Osteoblast (primary cell): ENCODE results near the gene MS4A1. TPM values are rescaled to one million over a fixed set of nuclear protein-coding genes. Genes with fewer than 3 reads are reported as not detected.
"Not testable (repeated sequence)": the region's sequence is repeated elsewhere in the genome, so short reads cannot be mapped to it uniquely, and the experiment has no call there.

Experiments
- DNase-seq: peaks from one replicate; pipeline ENCODE4 v3.0.0; 2011; ENCODE audit warnings: low spot score, mixed read lengths; ENCODE audit not compliant: insufficient read length; ENCODE audit errors: missing footprints
- H2AFZ ChIP-seq: 2 replicates; pipeline ENCODE4 v1.6.0; 2011; ENCODE audit warnings: mild to moderate bottlenecking, low read length
- H3K27ac ChIP-seq: 2 replicates; pipeline ENCODE4 v1.5.1; 2011; ENCODE audit warnings: mild to moderate bottlenecking, low read depth, low read length, moderate library complexity
- H3K27me3 ChIP-seq: 2 replicates; pipeline ENCODE4 v1.6.0; 2012; ENCODE audit warnings: mild to moderate bottlenecking, control low read depth, inconsistent platforms, low read length, moderate library complexity; ENCODE audit not compliant: insufficient read depth
- H3K36me3 ChIP-seq: 2 replicates; pipeline ENCODE4 v1.5.1; 2011; ENCODE audit warnings: mild to moderate bottlenecking, low read length, control low read depth, moderate library complexity; ENCODE audit not compliant: insufficient read depth
- H3K4me1 ChIP-seq: 2 replicates; pipeline ENCODE4 v1.5.1; 2011; ENCODE audit warnings: mild to moderate bottlenecking, low read length, control low read depth, moderate library complexity; ENCODE audit not compliant: insufficient read depth
- H3K4me2 ChIP-seq: 2 replicates; pipeline ENCODE4 v1.6.0; 2011; ENCODE audit warnings: mild to moderate bottlenecking, low read length; ENCODE audit not compliant: insufficient read depth
- H3K4me3 ChIP-seq: fragments of 200-600 bp; sonication (generic); 3 replicates; pipeline ENCODE4 v1.5.1; 2012; ENCODE audit warnings: mild to moderate bottlenecking, low read length, inconsistent platforms; ENCODE audit not compliant: insufficient read depth
- H3K79me2 ChIP-seq: 2 replicates; pipeline ENCODE4 v1.6.0; 2012; ENCODE audit warnings: mild to moderate bottlenecking, low read length, control low read depth, inconsistent platforms; ENCODE audit not compliant: insufficient read depth
- H3K9me3 ChIP-seq: 2 replicates; pipeline ENCODE4 v1.5.1; 2011; ENCODE audit warnings: low read depth, low read length, control low read depth
- H4K20me1 ChIP-seq: 2 replicates; pipeline ENCODE4 v1.6.0; 2012; ENCODE audit warnings: mild to moderate bottlenecking, low read length, control low read depth; ENCODE audit not compliant: insufficient read depth
- total RNA-seq: library from RNA; depleted of rRNA; stranded (reverse); fragments of >200 nt; gene quantifications from 2 replicates; pipeline ENCODE4 v1.2.3, GENCODE V29; 2012
- TF ChIP-seq, protein P1 (sequence below): IDR thresholded peaks from 2 replicates; pipeline ENCODE4 v1.5.1; 2011; ENCODE audit warnings: mild to moderate bottlenecking, low read depth, low read length, moderate library complexity; ENCODE audit errors: extremely low read depth

MS4A1 gene
- total RNA-seq, 1 donor: not detected

GRCh38 chr11:60447846-60448245 is 7.8 kb upstream of the MS4A1 start:
- Histone ChIP-seq H3K4me1 (no peaks in the 10 kb centered on the region), H3K27ac (no peak overlapping the region), H3K9me3 (no peaks in the 10 kb centered on the region), H3K36me3 (no peaks in the 10 kb centered on the region), H3K79me2 (no peaks in the 10 kb centered on the region), H2AFZ (no peak overlapping the region), H3K27me3 (no peaks in the 10 kb centered on the region), H3K4me3 (no peak overlapping the region), H4K20me1 (no peaks in the 10 kb centered on the region), H3K4me2 (no peak overlapping the region)
- TF ChIP-seq, protein P1, sequence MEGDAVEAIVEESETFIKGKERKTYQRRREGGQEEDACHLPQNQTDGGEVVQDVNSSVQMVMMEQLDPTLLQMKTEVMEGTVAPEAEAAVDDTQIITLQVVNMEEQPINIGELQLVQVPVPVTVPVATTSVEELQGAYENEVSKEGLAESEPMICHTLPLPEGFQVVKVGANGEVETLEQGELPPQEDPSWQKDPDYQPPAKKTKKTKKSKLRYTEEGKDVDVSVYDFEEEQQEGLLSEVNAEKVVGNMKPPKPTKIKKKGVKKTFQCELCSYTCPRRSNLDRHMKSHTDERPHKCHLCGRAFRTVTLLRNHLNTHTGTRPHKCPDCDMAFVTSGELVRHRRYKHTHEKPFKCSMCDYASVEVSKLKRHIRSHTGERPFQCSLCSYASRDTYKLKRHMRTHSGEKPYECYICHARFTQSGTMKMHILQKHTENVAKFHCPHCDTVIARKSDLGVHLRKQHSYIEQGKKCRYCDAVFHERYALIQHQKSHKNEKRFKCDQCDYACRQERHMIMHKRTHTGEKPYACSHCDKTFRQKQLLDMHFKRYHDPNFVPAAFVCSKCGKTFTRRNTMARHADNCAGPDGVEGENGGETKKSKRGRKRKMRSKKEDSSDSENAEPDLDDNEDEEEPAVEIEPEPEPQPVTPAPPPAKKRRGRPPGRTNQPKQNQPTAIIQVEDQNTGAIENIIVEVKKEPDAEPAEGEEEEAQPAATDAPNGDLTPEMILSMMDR: no peak
- DNase-seq: no peak

DNA sequence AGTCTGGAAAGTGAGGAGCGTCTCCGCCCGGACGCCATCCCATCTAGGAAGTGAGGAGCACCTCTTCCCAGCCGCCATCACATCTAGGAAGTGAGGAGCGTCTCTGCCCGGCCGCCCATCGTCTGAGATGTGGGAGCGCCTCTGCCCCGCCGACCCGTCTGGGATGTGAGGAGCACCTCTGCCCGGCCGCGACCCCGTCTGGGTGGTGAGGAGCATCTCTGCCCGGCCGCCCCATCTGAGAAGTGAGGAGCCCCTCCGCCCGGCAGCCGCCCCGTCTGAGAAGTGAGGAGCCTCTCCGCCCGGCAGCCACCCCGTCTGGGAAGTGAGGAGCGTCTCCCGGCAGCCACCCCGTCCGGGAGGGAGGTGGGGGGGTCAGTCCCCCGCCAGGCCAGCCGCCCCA is 4.5 kb upstream of the MS4A1 start:
- H3K27ac ChIP-seq, H4K20me1 ChIP-seq, H3K36me3 ChIP-seq, H3K27me3 ChIP-seq, H2AFZ ChIP-seq, H3K4me2 ChIP-seq, H3K4me3 ChIP-seq, H3K79me2 ChIP-seq, H3K9me3 ChIP-seq, H3K4me1 ChIP-seq, DNase-seq: not testable (repeated sequence)

DNA sequence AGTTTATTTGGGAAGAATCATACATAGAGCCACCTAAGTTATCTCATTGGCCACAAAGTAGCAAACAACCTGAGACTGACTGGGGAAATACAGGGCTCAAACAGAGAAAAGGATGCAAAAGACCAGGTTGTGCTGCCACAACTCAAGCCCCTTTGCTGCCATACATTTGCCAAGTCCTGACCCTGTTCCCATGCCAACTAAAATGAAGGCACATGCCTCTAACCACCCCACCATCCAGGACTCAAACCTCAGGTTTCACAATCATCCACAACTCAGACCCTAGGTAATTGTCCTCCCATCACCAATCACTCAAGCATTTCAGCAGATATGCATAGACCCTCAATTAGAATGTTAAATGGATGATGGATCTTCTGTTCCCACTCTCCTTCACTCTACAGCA is 1.4 kb upstream of the MS4A1 start:
- no peaks in the 10 kb centered on the region for H3K36me3 ChIP-seq
- TF ChIP-seq, protein P1: no peak
- no peaks in the 10 kb centered on the region for H3K9me3 ChIP-seq
- H3K4me3 ChIP-seq: no peak overlapping the region
- no peaks in the 10 kb centered on the region for H3K4me1 ChIP-seq
- H4K20me1 ChIP-seq: no peaks in the 10 kb centered on the region
- H3K79me2 ChIP-seq: no peaks in the 10 kb centered on the region
- no peak overlapping the region for H3K27ac ChIP-seq
- no peak overlapping the region for H3K4me2 ChIP-seq
- H3K27me3 ChIP-seq: no peaks in the 10 kb centered on the region
- H2AFZ ChIP-seq: no peak overlapping the region
- DNase-seq: peak; percentile 27

- H4K20me1 ChIP-seq: no peaks in the 10 kb centered on the region
- H3K79me2 ChIP-seq: no peaks in the 10 kb centered on the region
- no peak overlapping the region for H3K4me2 ChIP-seq
- TF ChIP-seq, protein P1: no peak
- H3K36me3 ChIP-seq: no peaks in the 10 kb centered on the region
- no peaks in the 10 kb centered on the region for H3K4me1 ChIP-seq
- H3K27me3 ChIP-seq: no peaks in the 10 kb centered on the region
- no peak for DNase-seq
- no peak overlapping the region for H3K4me3 ChIP-seq
- H2AFZ ChIP-seq: no peak overlapping the region
- no peak overlapping the region for H3K27ac ChIP-seq
- H3K9me3 ChIP-seq: no peaks in the 10 kb centered on the region
These were observed 1.9 kb downstream of the MS4A1 start for GRCh38 chr11:60457576-60457975.

- no peaks in the 10 kb centered on the region for H3K79me2 ChIP-seq
- no peaks in the 10 kb centered on the region for H4K20me1 ChIP-seq
- no peaks in the 10 kb centered on the region for H3K27me3 ChIP-seq
- no peak for DNase-seq
- TF ChIP-seq, protein P1: no peak
- H3K4me1 ChIP-seq: no peaks in the 10 kb centered on the region
- no peaks in the 10 kb centered on the region for H3K36me3 ChIP-seq
- H3K9me3 ChIP-seq: no peaks in the 10 kb centered on the region
- no peak overlapping the region for H3K4me2 ChIP-seq
- H2AFZ ChIP-seq: no peak overlapping the region
- no peak overlapping the region for H3K27ac ChIP-seq
- no peak overlapping the region for H3K4me3 ChIP-seq
These were observed 3.7 kb downstream of the MS4A1 start for GRCh38 chr11:60459345-60459744.
